ENCODE measurements around the gene DYNLL2.
"Not testable (repeated sequence)": the region's sequence is repeated elsewhere in the genome, so short reads cannot be mapped to it uniquely, and the experiment has no call there.

DYNLL2 gene

DNA sequence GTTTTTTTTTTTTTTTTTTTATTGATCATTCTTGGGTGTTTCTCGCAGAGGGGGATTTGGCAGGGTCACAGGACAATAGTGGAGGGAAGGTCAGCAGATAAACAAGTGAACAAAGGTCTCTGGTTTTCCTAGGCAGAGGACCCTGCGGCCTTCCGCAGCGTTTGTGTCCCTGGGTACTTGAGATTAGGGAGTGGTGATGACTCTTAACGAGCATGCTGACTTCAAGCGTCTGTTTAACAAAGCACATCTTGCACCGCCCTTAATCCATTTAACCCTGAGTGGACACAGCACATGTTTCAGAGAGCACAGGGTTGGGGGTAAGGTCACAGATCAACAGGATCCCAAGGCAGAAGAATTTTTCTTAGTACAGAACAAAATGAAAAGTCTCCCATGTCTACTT, 10.0 kb upstream of the DYNLL2 start:
- not testable (repeated sequence) for DNase-seq

GRCh38 chr17:58074406-58074805, 8.8 kb upstream of the DYNLL2 start:
- DNase-seq: not testable (repeated sequence)

- DNase-seq: no peak
Measured at GRCh38 chr17:58079300-58080033, 3.8 kb upstream of the DYNLL2 start.

DNA sequence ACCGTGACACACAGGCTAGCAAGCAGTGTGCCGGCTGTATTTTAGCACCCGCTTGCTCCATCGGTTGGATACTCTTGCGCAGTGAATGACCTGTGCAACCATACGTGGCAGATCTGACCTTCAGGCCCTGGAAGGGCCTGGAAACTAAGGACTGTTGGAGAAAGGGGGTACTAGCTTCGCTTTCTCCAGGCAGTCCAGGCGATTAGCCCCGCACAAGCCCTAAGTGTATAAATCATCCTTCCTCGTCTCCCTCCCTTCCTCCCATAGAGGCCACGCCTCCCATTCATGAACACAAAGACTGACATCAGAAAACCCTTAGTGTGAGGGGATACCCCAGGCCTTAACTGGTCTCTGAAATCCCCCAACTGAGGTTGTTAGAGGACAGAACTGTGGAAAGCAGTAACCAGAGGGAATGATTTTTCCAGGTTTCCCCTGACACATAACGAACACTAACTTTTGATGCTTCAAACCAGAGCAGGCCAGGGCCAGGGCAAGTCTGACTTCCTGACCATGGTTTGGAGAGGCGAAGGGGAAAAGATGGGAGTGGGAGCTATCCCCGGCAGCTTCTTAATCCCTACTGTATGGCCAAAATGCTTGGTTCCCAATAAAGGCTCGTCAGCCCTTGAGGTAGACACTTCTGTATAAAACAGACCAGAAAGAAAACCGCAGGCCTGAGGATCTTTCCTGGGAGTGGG, 1.4 kb upstream of the DYNLL2 start:
- DNase-seq: no peak

GRCh38 chr17:58082341-58082869, 814 bp upstream of the DYNLL2 start:
- DNase-seq: no peak

DNA sequence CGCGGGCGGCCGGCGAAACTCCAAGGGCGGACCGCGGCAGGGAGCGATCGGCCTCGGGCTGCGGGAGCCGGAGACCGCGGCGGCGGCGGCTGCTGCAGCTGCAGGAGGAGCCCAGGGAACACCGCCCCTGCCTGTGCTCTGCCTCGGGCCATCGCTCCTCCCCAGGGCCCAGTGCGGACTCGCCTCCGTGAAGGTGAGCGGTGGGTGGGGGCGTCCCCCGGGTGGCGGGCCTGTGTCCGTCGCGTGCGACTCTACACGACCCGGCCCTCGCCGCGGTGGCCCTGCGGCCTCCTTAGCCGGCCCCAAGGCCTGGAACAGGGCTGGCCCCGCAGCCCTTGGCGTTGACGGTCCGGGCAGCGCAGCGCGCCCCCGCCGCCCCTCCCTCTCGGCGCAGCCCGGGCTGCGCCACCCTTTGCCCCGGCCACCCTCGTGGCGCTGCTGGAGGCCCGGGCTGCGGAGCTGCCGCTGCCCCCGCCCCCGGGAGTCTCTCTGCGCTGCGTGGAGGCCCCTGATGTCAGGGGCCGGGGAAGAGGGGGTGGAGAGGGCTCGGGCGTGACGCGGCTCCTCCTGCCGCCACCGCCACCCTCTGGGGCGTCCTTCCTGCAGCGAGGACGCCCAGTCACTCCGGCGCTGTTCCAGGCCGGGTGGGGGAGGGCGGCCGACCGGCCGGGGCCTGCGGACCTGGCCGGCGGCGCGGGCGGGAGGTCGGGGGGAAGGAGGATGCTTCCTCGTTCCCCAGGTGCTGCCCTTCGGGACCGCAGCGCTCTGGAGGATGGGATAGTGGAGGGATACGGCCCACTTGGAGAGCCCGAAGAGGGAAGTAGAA, 485 bp downstream of the DYNLL2 start:
- DNase-seq: peak; percentile 74

DNA sequence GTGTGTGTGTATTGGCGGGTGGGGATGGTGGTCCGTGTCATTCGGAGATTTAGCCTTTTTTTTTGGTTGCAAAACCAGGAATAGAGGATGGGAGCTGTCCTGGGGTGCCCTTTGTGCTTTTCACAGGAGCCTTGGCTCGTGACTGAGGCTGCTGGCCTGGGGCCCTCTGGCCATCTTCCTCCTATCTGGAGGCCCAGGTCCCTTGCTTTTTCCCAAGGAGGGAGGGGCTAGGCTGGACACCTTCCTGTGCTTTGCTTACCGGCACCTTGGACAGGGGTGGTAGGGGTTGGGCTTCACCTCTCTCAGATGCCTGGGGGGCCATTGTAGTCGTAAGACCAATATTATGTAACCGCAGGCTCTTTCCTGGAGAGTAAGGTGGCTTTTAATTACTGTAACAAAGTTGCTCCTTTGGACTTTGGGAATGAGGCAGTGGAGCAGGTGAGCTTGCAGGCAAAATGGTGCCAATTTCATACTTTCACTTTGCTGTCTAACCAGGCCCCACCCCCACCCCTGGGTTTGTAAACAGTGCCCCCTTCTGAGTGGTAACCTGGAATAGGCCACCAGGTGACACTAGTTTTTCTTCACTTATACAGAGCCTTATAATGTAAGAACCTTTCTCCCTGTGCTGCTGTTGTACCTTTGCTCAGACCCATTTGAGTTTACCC, 1.2 kb downstream of the DYNLL2 start:
- DNase-seq: peak; percentile 74

DNA sequence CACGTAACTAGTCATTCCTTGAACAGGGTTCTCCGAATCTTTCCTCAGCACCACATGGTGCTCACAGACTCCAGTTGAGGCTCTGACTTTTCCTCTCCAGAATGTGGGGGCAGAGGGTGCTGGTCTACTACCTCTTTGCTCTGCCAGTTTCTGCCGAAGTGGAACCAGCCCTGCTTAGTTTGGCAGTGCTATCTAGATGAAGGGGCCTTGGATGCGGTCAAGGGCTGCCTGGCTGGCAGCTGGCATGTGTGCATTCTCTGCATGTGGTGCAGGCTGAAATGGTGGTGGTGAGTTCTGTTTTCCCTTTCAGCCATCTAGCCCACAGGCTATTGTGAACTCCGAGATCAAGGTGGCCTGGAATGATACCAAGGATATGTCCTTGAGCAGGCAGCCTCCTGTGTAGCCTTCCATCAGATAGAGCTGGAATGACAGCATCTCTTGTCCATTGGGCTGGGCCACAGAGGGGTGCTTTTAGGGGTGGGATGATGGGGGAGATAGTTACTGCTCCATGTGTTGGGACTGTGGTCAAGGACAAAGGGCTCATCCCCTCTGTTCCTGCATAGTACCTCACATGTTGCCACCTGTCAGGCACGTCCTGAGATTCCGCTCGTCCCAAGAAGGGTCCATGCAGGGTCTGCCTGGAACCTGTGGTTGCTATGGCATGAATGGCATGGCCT, 2.0 kb downstream of the DYNLL2 start:
- DNase-seq: no peak

GRCh38 chr17:58086953-58087352, 3.7 kb downstream of the DYNLL2 start:
- DNase-seq: no peak

- no peak for DNase-seq
Measured at GRCh38 chr17:58088624-58089023, 5.4 kb downstream of the DYNLL2 start.

DNA sequence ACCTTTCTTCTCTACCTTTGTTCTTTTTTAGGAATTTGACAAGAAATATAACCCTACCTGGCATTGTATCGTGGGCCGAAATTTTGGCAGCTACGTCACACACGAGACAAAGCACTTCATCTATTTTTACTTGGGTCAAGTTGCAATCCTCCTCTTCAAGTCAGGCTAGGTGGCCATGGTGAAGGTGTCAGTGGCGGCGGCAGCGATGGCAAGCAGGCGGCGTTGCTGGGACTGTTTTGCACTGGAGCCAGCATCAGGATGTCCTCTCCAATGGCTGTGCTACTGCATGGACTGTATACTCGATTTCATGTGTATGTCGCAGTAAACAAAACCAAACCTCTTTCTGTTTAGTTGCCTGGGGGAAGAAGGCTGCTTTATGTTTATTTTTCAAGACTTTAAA, 5.9 kb downstream of the DYNLL2 start:
- no peak for DNase-seq

- no peak for DNase-seq
Measured at GRCh38 chr17:58091024-58091567, 7.9 kb downstream of the DYNLL2 start.

DNA sequence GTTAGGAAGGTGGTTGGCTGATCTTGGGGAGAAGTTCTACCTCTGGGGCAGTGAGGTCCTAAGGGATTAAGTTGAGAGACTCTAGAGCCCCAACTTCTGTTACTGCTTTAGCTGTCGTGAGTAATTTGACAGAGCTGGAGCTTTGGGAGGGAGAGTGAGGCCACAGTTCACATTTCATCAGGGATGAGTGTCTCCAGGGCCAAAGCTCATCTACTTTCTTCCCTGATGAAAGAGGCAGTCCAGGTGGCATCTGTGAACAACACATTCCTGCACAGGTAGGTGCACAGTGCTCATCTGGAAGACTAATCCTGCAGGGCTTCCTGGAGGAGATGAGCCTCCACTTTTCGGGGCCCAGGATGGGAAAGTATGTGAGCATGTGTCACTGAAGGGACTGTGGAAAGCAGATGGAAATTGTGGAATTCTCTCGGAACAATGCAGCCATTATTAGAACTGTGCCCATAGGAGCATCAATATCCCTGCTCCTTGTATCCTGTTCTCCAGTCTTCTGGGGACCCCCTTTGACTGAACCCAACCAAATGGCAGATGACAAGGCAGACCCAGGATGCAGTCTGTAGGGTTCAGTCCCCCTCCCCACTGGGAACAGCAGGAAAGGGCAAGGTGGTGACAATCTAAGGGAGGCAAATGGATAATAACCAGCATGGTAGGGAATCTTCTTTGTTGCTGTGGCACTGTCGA, 9.0 kb downstream of the DYNLL2 start:
- no peak for DNase-seq

DNA sequence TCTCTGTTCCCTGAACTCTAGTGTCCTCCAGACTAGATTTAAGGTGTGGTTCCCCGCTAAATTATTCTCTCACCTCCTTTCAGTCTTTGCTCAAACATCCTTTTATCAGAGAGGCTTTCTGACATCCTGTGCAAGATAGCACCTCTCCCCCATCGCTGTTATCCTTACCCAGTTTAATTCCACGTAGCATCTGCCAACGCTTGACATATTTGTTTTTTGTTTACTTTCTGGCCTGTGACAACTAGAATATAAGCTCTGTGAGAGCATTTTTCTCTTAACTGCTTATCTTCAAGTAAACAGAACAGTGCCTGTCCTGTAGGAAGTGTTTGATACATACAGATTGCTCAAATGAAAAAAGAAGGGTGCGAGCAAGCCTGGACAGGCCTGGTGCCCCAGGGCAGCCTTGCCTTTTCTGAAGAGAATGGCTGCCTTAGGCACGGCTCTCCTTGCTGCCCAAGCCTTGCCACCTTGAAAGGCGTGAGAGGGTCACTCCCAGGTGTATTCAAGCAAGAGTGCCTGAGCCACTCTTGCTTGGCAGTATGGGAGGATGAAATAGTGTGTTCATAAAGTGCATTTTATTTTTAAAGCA, 9.7 kb downstream of the DYNLL2 start:
- no peak for DNase-seq

DNA sequence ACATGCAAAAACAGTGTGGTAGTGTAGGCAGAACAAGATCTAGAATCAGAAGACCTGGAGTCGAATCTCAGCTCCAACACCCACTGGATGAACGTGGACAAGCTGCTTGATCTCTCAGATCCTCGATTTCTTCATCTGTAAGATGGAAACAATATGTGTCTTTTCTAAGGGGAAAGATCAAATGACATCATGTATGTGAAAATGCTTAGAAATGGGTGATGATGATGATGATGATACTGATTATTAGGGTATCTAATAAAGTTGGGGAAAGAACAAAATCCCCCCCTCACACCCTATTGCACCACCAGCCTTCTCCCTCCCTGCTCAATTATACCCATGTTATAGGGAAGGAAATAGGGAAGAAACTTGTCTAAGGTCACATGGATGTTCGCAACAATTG, 10.9 kb downstream of the DYNLL2 start:
- no peak for DNase-seq

GRCh38 chr17:58096892-58097291, 13.7 kb downstream of the DYNLL2 start:
- no peak for DNase-seq

- DNase-seq: no peak
Measured at GRCh38 chr17:58097384-58098088, 14.3 kb downstream of the DYNLL2 start.

GRCh38 chr17:58100506-58100905, 17.3 kb downstream of the DYNLL2 start:
- DNase-seq: no peak

GRCh38 chr17:58101898-58102297, 18.7 kb downstream of the DYNLL2 start:
- DNase-seq: not testable (repeated sequence)

GRCh38 chr17:58105093-58105492, 21.9 kb downstream of the DYNLL2 start:
- DNase-seq: no peak

All from CD4-positive, alpha-beta T cell treated with Interleukin-17A for 4 hours (primary cell).